Activated T-helper 2 cell treated with anti-CD3 and anti-CD28 coated beads, Interferon-gamma antibody, Interleukin-2, Interleukin-4, amounts not matched to agents 10 μg/mL and 5 μg/mL and 100 μg/mL, durations not matched to agents 14 hours and 24 hours and 36 hours (primary cell): ENCODE results near the gene BTAF1. TPM values are rescaled to one million over a fixed set of nuclear protein-coding genes. Genes with fewer than 3 reads are reported as not detected.
A peak's percentile ranks its signal among the peaks of the same experiment; 100 is the strongest.

Source experiments
- DNase-seq: peaks from one replicate; pipeline ENCODE4 v3.0.0; 2021; ENCODE audit warnings: low spot score
- H3K27ac Mint-ChIP-seq: one replicate; pipeline ENCODE4 v1.8.0; 2021; ENCODE audit warnings: mixed read lengths
- H3K27me3 Mint-ChIP-seq: one replicate; pipeline ENCODE4 v1.8.0; 2021; ENCODE audit warnings: low read depth, mixed read lengths
- H3K36me3 Mint-ChIP-seq: one replicate; pipeline ENCODE4 v1.8.0; 2021; ENCODE audit warnings: low read depth, mixed read lengths
- H3K4me1 Mint-ChIP-seq: one replicate; pipeline ENCODE4 v1.8.0; 2021; ENCODE audit warnings: low read depth, mixed read lengths
- H3K4me3 Mint-ChIP-seq: one replicate; pipeline ENCODE4 v1.8.0; 2021; ENCODE audit warnings: low read depth, mild to moderate bottlenecking, moderate library complexity, mixed read lengths
- H3K9me3 Mint-ChIP-seq: one replicate; pipeline ENCODE4 v1.8.0; 2021; ENCODE audit warnings: mixed read lengths
- intact Hi-C: fragments of 100-400 bp; cut with micrococcal nuclease; formaldehyde crosslinking; loops from one replicate; pipeline ENCODE4 v1.15.1; 2023
- total RNA-seq: library from RNA; stranded (reverse); gene quantifications from 2 replicates; pipeline ENCODE4 v1.2.3, GENCODE V29; 2022

Gene BTAF1
- total RNA-seq, 1 donor from 2014 or later: 68.2 TPM

DNA sequence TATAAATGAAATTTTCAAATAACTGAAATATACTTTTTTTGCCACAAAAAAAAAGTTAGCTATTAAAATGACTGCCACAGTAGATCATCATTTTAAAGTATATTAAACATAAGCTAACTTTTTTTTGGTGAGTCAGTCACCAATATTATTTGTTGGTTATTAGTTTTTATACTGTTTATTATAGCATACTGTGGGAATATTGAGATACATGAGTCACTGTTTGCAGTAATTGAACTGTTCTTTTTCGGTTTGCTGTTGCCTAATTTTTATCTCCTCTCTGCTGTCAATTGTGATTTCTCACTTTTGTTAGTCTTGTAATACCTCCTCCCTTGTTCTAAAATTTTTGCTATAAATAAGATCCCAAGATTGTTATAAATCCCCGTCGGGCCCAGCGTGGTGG is 45.7 kb downstream of the BTAF1 start:
- Mint-ChIP-seq H3K9me3 (no peaks in the 10 kb centered on the region), H3K4me3 (no peak overlapping the region), H3K36me3 (peaks cover 79% of the 10 kb centered on the region), H3K27me3 (no peaks in the 10 kb centered on the region), H3K27ac (no peak overlapping the region), H3K4me1 (peaks cover 13% of the 10 kb centered on the region)
- no peak for DNase-seq
- intact Hi-C loops: no loop called here

DNA sequence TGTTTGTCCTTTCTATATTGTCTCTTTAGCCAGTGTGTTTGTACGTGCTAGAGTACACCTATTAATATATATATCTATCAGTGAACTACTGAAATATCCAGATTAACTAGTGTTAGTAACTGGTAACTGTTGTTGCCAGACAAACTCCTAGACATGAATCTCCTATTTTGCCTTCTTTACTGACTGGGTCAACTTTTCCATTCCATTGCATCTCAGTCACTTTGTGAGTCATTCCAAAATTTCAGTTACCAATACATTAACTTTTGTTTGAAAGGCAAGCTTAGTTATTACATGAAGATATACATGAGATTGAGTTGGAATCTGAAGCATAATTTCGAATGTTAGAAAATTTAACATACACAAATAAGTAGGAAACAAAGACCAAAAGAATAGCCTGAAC is 51.4 kb downstream of the BTAF1 start:
- H3K4me1 Mint-ChIP-seq: peaks cover 30% of the 10 kb centered on the region
- no peaks in the 10 kb centered on the region for H3K9me3 Mint-ChIP-seq
- no peaks in the 10 kb centered on the region for H3K27me3 Mint-ChIP-seq
- peaks cover 80% of the 10 kb centered on the region for H3K36me3 Mint-ChIP-seq
- intact Hi-C loops: loop anchor here (1.0 to 2.0 kb wide), 2 partner anchors 12 to 30 kb away; no protein-coding TSS in a partner anchor
- no peak for DNase-seq
- peak overlapping the region; percentile 84 for H3K27ac Mint-ChIP-seq
- no peak overlapping the region for H3K4me3 Mint-ChIP-seq

DNA sequence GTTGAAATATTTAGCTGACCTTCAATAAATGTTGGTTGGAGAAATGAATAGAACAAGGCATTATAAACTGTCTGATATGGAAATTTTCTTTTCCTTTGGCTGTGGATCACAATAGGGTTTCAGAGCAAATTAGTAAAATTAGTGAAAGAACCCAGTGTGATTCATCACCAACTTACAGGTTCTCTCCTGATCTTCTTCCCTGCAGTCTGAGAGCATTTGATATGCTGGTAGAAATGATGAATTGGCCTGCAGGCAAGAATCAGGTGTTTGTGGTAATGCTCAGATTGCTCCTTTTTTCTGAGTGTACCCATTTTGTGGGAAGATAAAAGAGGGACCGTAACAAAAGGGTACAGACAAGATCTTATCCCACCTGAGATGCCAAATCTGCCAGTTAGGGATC is 51.9 kb downstream of the BTAF1 start:
- Mint-ChIP-seq H3K27ac (peak overlapping the region; percentile 84), H3K27me3 (no peaks in the 10 kb centered on the region), H3K9me3 (no peaks in the 10 kb centered on the region), H3K36me3 (peaks cover 80% of the 10 kb centered on the region), H3K4me3 (no peak overlapping the region), H3K4me1 (peaks cover 30% of the 10 kb centered on the region)
- no peak for DNase-seq
- intact Hi-C loops: loop anchor here (1.0 to 2.0 kb wide), 2 partner anchors 12 to 31 kb away; no protein-coding TSS in a partner anchor

DNA sequence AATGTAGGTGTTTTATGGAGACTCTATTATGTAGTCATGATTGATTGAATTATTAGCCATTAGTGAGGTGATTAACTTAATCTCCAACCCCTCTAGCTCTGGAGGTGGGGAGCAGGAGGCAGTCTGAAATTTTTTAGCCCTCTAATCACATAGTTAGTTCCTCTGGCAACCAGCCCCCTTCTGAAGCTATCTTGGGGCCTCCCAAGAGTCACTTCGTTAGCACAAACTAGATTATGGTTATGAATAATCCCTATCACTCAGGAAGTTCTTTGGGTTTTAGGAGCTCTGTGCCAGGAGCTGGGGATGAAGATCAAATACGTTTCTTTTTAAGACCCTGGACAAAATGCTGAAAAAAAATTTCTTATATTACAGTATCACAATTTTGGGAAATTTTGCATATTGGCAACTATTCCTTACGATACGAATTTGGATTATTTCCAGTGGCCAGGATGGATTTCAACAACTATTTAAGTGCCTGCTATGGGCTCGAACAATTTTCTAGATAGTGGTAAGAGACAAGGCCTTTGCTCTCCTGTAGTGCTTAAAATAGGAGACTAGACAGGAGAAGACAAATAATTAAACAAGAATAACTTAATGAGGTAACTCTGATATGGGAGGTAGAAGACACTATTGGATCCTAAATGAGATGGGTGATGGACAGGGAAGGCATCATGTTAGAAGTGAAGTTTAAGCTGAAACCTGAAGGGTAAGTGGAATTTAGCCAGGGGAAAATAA is 52.9 kb downstream of the BTAF1 start:
- DNase-seq: no peak
- Mint-ChIP-seq H3K4me3 (no peak overlapping the region), H3K4me1 (peaks cover 30% of the 10 kb centered on the region), H3K27ac (peak overlapping the region; percentile 7), H3K9me3 (no peaks in the 10 kb centered on the region), H3K36me3 (peaks cover 78% of the 10 kb centered on the region), H3K27me3 (no peaks in the 10 kb centered on the region)
- intact Hi-C loops: no loop called here

DNA sequence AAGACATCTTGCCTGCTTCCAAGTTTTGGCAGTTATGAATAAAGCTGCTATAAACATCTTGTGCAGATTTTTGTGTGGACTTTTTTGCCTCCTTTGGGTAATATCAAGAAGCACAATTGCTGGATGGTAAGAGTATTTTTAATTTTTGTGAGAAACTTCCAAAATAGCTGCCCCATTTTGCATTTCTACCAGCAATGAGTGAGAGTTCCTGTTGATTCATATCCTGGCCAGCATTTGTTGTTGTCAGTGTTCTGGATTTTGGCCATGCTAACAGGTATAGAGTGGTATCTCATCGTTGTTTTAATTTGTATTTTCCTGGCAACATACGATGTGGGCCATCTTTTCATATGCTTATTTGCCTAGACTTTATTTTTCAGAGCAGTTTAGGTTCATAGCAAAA is 53.9 kb downstream of the BTAF1 start:
- no peak for DNase-seq
- peaks cover 30% of the 10 kb centered on the region for H3K4me1 Mint-ChIP-seq
- peaks cover 75% of the 10 kb centered on the region for H3K36me3 Mint-ChIP-seq
- H3K27me3 Mint-ChIP-seq: no peaks in the 10 kb centered on the region
- H3K9me3 Mint-ChIP-seq: no peaks in the 10 kb centered on the region
- H3K4me3 Mint-ChIP-seq: no peak overlapping the region
- intact Hi-C loops: no loop called here
- H3K27ac Mint-ChIP-seq: no peak overlapping the region

DNA sequence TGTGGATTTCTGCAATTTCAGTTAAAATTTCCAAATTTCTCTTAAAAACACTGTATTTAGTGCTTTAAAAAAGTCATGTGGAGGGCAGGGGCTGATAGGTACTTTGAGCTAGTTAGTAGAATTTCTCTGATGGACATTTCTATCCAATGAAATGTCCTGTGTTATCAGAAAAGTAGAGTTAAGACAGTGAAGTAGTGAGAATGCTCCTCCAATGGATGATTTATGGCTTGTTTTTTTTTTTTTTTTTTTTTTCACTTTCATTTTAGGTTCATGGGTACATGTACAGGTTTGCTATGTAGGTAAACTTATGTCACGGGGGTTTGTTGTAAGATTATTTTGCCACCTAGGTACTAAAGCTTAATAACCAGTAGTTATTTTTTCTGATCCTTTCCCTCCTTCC is 55.0 kb downstream of the BTAF1 start:
- peaks cover 81% of the 10 kb centered on the region for H3K36me3 Mint-ChIP-seq
- H3K27me3 Mint-ChIP-seq: no peaks in the 10 kb centered on the region
- intact Hi-C loops: no loop called here
- no peaks in the 10 kb centered on the region for H3K9me3 Mint-ChIP-seq
- H3K4me3 Mint-ChIP-seq: no peak overlapping the region
- DNase-seq: no peak
- peaks cover 34% of the 10 kb centered on the region for H3K4me1 Mint-ChIP-seq
- no peak overlapping the region for H3K27ac Mint-ChIP-seq

DNA sequence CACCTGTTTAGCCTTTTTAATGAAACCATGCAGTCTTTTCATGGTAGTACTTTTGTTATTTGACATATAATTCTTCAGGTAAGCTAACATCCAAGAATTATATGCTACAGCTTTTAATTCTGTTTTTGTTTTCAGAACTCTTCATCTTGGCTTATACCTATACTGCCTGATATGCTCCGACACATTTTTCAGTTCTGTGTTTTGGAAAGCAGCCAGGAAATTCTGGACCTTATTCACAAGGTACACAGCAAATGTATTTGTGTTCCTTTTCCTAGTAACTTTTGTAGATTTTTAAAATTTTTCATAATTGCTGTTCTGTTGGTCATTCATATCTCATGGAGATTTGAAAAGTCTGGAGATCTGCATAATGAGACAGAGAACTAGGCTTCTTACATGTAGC is 56.7 kb downstream of the BTAF1 start:
- peaks cover 28% of the 10 kb centered on the region for H3K4me1 Mint-ChIP-seq
- intact Hi-C loops: no loop called here

DNA sequence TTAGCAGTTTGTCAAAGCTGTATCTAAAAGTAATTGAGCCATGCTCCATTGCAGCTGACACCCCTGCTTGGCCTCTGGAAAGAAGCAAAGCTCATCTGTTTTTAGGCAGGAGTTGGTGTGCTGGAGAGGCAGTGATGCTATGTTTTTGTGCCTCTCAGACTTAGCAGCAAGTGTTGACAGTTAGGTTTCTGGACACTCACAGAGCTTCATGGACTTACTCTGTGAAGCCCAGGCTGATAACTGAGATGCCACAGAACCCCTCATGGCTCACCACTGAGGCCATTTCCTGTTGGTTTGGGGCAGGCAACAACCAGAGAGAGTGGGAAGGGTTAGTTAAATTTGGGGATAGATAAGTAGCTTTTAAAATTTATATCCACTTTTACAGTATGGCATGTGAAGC is 59.8 kb downstream of the BTAF1 start:
- H3K27me3 Mint-ChIP-seq: no peaks in the 10 kb centered on the region
- peaks cover 86% of the 10 kb centered on the region for H3K36me3 Mint-ChIP-seq
- intact Hi-C loops: no loop called here
- peaks cover 31% of the 10 kb centered on the region for H3K4me1 Mint-ChIP-seq
- DNase-seq: no peak
- peaks cover 8% of the 10 kb centered on the region for H3K9me3 Mint-ChIP-seq
- H3K27ac Mint-ChIP-seq: peak overlapping the region; percentile 18
- no peak overlapping the region for H3K4me3 Mint-ChIP-seq

More for the DNA sequence above, 56.7 kb downstream of the BTAF1 start:
- peaks cover 87% of the 10 kb centered on the region for H3K36me3 Mint-ChIP-seq
- H3K4me3 Mint-ChIP-seq: no peak overlapping the region
- no peaks in the 10 kb centered on the region for H3K27me3 Mint-ChIP-seq
- no peak overlapping the region for H3K27ac Mint-ChIP-seq
- DNase-seq: no peak
- H3K9me3 Mint-ChIP-seq: peaks cover 4% of the 10 kb centered on the region

DNA sequence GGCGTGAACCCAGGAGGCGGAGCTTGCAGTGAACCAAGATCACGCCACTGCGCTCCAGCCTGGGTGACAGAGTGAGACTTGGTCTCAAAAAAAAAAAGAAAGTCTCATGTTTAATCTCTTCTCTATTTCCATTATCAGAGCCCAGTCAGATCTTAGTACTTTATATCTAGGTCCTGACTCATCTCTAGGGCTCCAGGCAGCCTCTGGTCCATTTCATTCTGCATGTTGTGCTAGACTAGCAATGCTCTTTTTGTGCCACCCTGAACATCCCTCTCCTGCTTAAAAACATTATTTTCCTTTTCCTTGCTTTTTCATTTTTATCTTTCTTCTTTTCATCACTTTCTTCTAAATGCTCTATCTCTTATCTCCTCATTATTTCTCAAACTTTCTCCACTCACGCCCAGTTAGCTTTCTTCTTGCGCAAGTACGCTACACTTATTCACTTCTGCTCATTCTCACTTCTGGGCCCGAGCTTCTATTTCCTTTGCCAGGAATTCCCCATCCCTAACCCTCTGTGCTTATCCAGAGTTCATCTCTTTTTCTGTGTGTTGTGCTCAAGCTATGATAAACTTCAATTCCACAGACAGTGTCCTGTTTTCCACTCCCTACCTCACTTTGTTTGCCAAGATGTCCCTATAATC is 63.9 kb downstream of the BTAF1 start:
- peaks cover 29% of the 10 kb centered on the region for H3K4me1 Mint-ChIP-seq
- peaks cover 8% of the 10 kb centered on the region for H3K9me3 Mint-ChIP-seq
- no peaks in the 10 kb centered on the region for H3K27me3 Mint-ChIP-seq
- H3K36me3 Mint-ChIP-seq: peaks cover 75% of the 10 kb centered on the region
- intact Hi-C loops: no loop called here
- H3K27ac Mint-ChIP-seq: peak overlapping the region; percentile 24
- H3K4me3 Mint-ChIP-seq: no peak overlapping the region
- no peak for DNase-seq

DNA sequence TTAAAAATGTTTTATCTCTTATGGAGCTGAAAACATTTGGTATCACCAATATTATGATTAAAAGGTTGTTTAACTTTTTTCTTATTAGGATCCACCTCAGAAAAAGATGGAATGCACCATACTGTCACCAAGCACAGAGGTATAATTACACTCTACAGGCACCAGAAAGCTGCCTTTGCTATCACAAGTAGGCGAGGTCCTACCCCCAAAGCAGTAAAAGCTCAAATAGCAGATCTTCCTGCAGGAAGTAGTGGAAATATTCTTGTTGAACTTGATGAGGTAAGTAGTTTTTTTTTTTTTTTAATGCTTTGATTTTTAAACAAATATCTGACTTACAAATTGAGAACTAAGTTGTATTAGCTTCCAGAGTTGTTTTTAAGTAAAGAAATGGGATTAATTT is 68.5 kb downstream of the BTAF1 start:
- no peak for DNase-seq
- Mint-ChIP-seq H3K27me3 (no peaks in the 10 kb centered on the region), H3K9me3 (no peaks in the 10 kb centered on the region), H3K27ac (no peak overlapping the region), H3K36me3 (peaks cover 60% of the 10 kb centered on the region), H3K4me3 (no peak overlapping the region), H3K4me1 (peaks cover 6% of the 10 kb centered on the region)
- intact Hi-C loops: no loop called here

DNA sequence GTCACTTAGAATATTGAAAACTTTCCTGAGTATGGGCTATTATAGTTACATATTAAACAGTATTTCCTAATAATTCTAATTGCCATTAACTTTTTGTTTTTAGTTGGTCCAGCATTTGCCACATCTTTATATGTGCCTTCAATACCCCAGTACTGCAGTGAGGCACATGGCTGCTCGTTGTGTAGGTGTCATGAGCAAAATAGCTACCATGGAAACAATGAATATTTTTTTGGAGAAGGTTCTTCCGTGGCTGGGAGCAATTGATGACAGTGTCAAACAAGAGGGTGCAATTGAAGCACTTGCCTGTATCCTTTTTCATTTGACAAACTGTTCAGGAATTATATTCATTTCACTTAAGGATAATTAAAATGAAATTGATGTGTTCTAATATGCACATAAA is 72.7 kb downstream of the BTAF1 start:
- intact Hi-C loops: no loop called here
- Mint-ChIP-seq H3K27me3 (no peaks in the 10 kb centered on the region), H3K4me3 (no peak overlapping the region), H3K9me3 (peaks cover 5% of the 10 kb centered on the region), H3K27ac (no peak overlapping the region), H3K4me1 (no peaks in the 10 kb centered on the region), H3K36me3 (peaks cover 72% of the 10 kb centered on the region)
- DNase-seq: no peak

DNA sequence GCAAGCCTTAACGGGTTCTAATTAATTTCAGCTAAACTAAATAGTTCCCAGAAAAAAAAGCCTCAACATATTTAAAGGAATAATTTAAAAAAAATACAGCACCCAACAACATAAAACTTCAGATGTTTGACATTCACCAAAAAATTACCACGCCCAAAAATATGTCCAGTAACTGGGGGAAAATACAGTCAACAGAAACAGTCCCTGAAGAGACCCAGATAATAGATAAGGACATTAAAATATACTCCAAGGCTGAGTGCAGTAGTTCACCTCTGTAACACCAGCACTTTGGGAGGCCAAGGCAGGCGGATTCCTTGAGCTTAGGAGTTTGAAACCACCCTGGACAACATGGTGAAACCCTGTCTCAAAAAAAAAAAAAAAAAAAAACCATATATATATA is 78.0 kb downstream of the BTAF1 start:
- Mint-ChIP-seq H3K27me3 (no peaks in the 10 kb centered on the region), H3K9me3 (peaks cover 8% of the 10 kb centered on the region)

DNA sequence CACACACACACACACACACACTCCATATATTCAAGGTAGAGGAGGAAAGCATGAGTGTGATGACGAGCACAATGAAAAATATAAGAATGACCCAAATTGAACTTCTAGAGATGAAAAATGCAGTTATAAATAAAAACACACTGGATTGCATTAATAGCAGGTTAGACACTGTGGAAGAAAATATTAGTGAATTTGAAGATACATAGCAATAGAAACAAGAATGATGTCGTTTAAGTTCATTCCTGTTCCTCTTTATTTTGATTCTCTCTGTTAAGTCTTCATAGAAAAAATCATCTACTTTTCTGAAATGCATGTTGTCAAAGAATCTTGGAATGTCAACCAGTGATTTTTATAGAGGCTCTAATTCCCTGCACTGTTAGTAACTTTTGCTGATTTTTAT is 78.4 kb downstream of the BTAF1 start:
- Mint-ChIP-seq H3K9me3 (peaks cover 8% of the 10 kb centered on the region), H3K4me1 (no peaks in the 10 kb centered on the region), H3K4me3 (no peak overlapping the region), H3K36me3 (peaks cover 89% of the 10 kb centered on the region), H3K27me3 (no peaks in the 10 kb centered on the region), H3K27ac (no peak overlapping the region)
- DNase-seq: no peak
- intact Hi-C loops: no loop called here

More for the DNA sequence above, 78.0 kb downstream of the BTAF1 start:
- intact Hi-C loops: no loop called here
- H3K36me3 Mint-ChIP-seq: peaks cover 90% of the 10 kb centered on the region
- H3K4me1 Mint-ChIP-seq: no peaks in the 10 kb centered on the region
- no peak overlapping the region for H3K4me3 Mint-ChIP-seq
- no peak overlapping the region for H3K27ac Mint-ChIP-seq
- DNase-seq: no peak
